Activated CD8-positive, alpha-beta memory T cell treated with anti-CD3 and anti-CD28 coated beads for 1 hour (primary cell): ENCODE results near the gene PLVAP.
A peak's percentile ranks its signal among the peaks of the same experiment; 100 is the strongest.

Experiments
- DNase-seq, 2 donors: peaks; one replicate each; pipeline ENCODE4 v3.0.0-alpha.2; 2020; ENCODE audit warnings: low read depth in 1 of 2; ENCODE audit errors: extremely low read depth in 1 of 2

The PLVAP gene, protein sequence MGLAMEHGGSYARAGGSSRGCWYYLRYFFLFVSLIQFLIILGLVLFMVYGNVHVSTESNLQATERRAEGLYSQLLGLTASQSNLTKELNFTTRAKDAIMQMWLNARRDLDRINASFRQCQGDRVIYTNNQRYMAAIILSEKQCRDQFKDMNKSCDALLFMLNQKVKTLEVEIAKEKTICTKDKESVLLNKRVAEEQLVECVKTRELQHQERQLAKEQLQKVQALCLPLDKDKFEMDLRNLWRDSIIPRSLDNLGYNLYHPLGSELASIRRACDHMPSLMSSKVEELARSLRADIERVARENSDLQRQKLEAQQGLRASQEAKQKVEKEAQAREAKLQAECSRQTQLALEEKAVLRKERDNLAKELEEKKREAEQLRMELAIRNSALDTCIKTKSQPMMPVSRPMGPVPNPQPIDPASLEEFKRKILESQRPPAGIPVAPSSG

DNA sequence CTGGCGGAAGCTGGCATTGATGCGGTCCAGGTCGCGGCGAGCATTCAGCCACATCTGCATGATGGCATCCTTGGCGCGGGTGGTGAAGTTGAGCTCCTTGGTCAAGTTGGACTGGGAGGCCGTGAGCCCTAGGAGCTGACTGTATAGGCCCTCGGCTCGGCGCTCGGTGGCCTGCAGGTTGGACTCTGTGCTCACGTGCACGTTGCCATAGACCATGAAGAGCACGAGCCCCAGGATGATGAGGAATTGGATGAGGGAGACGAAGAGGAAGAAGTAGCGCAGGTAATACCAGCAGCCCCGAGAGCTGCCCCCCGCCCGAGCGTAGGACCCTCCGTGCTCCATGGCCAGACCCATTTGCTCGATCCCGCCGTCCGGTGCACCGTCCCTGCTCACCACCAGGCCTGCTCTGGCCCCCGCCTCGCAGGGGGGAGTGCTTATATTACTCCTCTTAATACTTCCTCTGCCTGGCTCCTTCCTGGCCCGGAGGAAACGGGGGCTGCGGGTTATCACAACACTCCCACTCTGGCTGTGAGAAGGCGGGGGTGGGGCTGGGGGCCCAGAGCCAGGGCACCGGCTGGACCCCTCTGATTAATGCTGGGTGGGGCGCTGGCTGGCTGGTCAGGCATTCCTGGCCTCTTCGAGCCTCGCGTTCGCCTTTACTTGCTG lies at the start of gene PLVAP:
Gene PLVAP (minus strand): TSS at position 408 of the 666 bp plus-strand sequence. CDS start 54 bp downstream, at position 354.
- no peak for DNase-seq

DNA sequence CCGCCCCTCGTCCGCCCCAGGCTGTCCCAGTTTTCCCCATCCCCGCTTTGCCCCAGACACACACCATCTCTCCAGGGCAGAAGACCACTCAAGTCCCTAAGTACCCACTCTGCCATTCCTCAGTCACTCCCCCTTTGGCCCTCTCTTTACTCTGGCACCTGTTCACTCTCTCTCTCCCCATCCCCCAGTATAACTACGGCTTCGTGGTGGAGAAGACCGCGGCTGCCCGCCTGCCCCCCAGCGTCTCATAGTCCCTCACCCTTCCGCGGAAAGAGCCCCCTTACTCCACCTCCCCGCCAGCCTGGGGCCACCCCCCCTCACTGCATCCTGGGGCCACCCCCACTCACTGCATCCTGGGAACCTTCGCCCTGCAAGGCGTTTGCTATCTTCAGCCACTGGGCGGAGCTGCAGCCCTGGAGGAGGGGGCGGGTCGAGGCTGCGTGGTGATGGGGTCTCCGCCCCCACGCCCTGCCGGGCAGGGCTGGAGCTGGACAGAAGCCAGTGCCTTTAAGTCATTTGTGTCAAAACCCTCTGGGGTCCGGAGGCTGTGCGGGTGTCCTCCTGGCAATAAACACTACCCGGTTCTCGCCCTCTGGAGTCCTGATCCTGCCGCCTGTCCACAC lies 47.7 kb upstream of the PLVAP start:
- DNase-seq: no peak

DNA sequence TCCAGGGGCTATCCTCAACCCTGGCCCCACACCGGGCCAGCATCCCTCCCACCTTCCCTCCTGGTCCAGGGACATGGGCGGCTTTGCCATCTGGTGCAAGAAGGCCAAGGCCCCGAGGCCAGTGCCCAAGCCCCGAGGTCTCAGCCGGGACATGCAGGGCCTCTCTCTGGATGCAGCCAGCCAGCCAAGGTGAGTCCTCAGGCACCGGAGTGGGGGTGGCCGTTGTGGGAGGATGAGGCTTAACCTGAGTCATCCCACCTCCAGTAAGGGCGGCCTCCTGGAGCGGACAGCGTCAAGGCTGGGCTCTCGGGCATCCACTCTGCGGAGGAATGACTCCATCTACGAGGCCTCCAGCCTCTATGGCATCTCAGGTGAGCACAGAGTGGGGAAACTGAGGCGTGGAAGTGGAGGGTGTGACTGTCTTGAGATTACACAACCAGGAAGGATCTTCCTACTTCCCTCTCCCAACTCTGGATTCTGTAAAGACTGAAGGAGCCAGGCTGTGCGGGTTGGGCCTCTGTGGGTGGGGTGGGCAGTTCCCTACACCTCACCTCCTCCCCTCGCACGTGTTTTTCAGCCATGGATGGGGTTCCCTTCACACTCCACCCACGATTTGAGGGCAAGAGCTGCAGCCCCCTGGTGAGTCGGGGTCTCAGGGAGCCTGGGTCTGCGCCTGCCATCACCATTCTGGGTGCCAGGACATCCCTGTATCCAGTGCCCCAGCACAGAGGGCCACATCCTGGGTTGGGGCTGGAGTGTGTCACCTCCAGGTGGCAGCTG lies 46.5 kb upstream of the PLVAP start:
- DNase-seq: no peak

DNA sequence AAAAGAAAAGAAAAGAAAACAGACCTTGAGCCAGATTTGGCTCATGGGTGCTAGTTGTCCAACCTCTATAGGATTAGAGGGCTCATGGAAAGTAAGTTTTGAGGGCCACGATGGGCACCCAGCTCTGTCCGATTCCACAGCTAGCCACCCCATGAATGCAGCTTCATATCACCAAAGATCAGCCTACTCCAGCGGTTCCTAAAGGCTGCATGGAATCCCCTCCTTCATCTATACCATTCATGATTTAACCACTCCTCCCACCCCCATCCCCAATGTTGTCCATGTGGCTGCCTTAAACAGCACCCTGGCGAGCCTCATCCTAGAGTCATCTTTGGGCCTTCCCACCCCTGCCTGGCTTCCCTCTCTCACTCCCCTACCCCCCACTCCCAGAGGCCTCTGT lies 44.8 kb upstream of the PLVAP start:
- DNase-seq: no peak

DNA sequence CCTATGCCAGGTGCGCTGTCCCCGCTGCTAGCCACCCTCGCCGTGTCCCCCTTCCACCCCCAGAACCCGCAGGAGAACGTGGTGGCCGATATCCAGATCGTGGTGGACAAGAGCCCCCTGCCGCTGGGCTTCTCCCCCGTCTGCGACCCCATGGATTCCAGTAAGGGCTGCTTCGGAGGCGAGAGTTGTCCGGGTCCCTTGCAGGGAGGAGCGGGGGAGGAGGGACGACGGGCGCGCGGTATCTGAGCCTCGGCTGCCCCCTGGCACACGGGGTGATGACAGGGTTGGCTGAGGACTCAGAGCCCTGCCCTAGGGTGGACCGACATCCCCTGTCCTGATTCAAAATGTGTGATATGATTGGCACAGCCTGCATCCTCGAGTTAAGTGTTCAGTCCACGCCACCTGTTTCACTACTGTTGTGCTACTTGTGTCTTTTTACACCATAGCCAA lies 43.4 kb upstream of the PLVAP start:
- DNase-seq: no peak

DNA sequence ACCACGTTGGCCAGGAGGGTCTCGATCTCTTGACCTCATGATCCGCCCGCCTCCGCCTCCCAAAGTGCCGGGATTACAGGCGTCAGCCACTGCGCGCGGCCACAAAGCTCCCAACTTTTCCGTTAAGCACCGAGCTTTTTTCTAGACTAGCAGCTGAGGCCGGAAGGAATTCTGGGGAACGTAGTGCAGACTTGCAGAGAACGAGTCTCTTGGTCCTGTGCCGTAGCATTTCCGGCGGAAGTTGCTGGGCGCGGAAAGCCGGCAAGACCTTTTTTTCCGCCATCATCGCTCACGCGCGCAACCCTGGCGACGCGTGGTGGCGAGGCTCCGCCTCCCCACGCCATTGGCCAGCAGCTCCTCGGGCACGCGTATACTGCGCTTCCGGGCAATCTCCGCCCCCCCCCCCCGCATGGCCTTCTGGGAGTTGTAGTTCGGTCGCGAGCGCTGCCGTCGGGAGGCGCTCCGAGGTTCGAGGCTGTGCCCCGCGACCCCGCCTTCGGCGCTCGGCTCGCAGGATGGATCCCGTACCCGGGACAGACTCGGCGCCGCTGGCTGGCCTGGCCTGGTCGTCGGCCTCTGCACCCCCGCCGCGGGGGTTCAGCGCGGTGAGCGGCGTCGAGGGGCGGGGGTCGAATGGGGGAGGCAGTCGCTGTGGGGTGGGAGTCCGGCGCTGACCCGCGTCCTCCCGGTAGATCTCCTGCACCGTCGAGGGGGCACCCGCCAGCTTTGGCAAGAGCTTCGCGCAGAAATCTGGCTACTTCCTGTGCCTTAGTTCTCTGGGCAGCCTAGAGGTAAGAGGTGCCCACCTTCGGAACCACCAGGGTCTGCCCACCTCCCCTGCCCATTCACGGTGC lies 42.7 kb upstream of the PLVAP start, which contains the start of gene MVB12A:
Gene MVB12A (plus strand): TSS at position 427 of the 854 bp plus-strand sequence. CDS start 89 bp downstream, at position 516.
- DNase-seq: peak; percentile 86 to 91

DNA sequence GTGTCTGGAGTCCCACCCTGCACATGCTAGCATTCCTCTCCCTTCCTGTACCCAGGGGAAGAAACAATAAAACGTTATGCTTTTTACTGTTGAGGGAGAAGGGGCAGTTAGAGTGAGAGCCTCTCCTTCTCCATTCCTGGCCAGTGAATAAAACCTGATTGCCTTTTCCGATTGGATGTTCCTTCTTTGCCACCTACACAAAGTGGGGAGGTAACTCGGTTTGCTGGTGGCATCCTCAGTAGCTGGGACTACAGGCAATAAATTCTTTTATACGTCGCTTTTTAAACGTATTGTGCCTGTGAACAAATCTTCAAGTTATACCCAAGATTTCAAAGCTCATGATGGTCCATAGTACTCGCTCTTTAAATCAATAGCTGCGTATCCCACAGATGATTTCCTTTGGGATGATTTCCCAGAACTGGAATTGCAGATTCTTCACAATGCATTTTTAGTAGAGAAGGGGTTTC lies 42.0 kb upstream of the PLVAP start:
- no peak for DNase-seq

DNA sequence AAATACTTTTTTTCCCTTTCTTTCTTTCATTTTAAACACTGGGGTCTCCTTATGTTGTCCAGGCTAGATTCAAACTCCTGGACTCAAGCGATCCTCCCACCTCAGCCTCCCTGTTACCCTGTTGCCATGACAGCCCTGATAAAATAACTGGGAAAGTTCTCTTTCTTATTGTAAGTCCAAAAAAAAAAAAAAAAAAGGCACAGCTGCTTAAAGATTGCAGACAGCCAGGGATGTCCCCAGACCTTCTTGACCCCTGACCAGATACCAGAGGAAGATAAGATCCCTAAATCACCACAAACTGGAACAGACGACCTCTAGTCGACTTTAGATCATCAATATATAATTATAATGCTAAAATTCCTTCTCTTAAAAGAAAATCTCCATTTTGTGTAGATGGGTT lies 41.6 kb upstream of the PLVAP start:
- DNase-seq: no peak

DNA sequence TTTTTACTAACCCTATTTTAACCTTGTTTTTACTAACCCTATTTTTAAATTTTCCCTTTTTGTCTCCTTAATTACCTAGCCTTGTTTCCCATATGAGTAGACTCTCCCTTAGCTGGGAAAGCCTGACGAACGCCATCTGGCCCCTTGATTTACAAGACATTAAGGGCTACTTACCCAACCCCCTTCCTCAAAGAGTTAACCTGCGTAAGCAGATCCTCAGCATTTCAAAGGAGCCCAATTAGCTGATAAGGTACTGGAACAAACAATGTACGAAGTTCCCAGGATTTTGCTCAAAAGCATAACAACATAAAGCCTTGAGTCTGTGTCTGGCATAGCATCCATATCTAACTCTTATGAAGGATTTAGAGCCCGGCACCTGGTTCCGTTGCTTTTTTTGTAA lies 38.0 kb upstream of the PLVAP start:
- DNase-seq: no peak

DNA sequence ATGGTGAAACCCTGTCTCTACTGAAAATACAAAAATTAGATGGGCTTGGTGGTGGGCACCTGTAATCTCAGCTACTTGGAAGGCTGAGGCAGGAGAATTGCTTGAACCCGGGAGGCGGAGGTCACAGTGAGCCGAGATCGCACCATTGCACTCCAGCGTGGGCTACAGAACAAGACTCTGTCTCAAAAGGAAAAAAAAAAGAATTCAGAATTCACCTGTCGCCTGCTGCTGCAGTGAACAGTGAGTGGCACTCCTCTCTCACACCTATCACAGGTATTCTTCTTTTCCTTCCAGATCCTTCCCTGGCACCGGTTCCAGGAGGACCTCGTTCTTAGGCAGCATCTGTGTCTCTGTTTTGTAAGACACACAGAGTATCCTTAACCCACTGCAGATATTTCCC lies 37.0 kb upstream of the PLVAP start:
- no peak for DNase-seq

DNA sequence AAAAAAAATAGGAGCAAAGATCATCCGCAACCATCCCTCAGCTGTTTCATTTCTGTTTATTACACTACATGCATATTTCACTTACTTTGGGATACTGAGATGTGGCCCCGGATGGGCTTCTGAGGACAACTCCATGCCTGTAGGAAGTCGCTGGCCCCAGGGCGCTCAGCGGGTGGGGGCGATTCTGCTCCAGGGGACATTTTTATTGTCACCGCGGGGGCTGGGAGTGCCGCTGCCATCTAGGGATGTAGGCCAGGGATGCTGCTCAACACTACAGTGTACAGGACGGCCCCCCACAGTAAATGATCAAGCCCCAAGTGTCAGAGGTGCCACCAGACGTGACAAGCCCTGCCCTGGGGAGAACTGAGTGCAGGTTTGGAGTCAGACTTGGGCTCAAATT lies 34.7 kb upstream of the PLVAP start:
- no peak for DNase-seq

DNA sequence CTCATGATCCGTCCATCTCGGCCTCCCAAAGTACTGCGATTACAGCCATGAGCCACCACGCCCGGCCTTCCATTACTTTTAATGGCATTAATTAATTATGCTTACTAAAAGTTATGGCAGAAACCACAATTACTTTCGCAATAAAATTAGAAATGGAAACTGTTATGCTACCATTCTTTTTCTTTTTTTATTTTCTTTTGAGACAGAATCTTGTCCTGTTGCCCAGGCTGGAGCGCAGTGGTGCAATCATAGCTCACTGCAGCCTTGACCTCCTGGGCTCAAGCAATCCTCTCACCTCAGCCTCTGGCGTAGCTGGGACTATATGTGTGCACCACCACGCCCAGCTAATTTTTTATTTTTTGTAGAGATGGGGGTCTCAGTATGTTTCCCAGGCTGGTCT lies 32.8 kb upstream of the PLVAP start:
- DNase-seq: no peak

DNA sequence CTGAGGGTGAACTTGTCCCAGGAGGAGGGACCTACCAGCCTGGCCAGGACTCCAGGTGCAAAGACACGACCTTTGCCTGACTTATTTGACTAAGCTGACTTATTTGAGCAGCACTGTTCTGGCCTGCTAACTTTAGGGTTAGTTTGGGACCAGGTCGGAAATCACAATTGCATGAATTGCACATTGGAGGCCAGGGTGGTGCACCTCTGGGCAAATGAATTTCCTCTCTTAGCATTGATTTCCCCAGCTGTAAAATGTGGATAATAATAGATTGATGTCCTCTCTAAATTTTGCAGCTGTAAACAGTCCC lies 29.7 kb upstream of the PLVAP start:
- DNase-seq: no peak

DNA sequence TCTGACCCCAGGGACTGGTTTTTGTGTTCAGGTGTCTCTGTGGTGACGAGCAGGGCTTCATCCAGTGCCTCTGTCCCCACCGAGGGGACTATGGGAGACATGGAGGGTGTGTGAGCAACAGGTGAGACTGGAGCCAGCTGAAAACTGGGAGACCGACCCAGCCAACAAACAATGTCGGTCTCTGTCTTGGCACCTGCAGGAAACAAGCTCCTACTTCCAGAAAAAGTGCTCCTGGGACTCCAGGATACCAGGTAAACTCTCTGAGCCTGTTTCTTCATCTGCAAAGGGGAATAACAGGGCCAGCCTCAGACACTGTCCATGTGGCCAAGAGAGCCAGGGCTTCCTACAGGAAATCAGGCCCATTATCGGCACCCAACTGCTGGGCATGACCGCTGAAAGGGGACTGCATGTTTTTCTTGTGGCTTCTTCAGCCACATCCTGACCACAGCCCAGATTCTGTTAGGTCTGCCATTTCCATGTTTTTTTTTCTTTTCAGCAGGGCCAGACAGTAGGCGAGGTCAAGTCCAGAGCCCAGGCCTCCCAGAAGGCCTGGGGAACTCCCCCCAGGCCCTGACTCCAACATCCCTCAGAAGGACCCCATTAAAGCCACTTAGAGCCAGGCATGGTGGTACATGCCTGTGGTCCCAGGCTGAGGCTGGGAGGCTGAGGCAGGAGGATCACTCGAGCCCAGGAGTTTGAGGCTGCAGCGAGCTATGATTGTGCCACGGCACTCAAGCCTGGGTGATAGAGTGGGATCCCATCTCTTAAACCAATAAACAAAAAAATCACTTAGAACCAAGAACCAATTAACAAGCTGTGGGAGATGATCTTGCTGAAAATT lies 29.1 kb upstream of the PLVAP start:
- DNase-seq: no peak

DNA sequence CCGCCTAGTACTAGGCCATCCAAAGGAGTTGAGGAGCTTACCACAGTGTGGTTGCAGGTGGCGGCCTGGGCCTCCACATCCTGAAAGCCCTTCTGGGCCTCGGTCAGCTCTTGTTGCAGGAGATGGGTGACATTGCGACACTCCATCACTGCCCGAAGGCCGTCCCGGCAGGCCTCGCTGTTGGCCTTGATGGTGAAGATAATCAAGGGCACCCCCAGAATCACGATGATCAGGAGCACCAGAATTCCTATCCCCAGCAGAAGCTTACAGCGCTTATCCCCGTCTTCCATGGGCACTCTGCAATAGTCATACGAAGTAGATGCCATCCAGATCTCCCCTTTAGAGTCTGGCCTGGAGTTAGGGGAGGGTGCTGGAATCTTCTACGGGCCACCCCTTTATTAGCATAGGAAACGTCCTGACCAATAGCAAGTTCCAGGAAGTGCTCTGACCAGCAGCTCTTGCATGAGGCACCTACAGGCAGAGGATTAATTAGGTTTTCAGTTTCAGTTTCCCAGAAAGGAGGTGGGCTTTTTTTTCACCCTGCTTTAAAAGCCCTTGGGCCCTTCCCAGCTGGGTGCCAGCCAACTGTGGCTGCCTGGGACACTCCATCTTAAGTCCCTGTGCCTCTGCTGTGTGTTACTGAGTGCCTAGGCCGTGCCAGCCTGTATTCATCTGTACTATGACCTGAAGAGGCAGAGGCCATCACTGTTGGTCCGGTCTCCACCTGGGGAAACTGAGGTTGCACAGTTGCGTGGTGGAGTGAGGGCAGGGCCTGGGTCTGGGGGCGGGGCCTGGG lies 28.3 kb upstream of the PLVAP start, which contains the start of gene BST2:
Gene BST2 (minus strand): TSS at position 381 of the 796 bp plus-strand sequence. CDS start 55 bp downstream, at position 326.
- DNase-seq: peak in 1 of 2 donors; percentile 25

DNA sequence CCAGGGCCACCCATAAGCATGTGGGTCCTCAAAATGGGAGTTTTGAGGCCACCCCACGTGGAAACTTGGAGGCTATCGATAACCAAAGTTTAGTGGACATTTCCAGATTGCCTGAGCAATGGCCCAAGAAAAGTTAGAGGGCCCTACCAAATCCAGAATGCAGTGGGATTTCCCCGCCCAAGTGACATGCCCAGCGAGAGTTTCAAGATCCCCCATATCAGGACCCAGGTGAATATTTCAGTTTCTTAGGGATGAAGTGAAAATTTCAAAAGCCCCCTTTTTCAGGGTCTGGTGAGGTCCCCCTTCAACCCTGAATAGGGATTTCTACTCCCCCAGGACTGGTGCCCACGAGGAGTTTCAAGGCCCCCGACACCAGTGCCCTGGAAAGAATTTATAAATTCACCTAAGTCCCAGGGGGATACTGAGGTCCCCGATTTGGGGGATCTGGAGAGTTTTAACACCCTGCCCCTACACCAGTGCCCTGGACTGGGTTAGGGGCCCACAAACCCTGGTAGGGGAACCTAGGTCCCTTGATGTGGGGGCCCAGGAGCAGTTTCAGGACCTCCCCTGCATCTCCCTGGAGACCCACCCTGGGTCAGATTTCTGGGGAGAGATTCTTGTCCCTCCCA lies 27.6 kb upstream of the PLVAP start:
- no peak for DNase-seq

DNA sequence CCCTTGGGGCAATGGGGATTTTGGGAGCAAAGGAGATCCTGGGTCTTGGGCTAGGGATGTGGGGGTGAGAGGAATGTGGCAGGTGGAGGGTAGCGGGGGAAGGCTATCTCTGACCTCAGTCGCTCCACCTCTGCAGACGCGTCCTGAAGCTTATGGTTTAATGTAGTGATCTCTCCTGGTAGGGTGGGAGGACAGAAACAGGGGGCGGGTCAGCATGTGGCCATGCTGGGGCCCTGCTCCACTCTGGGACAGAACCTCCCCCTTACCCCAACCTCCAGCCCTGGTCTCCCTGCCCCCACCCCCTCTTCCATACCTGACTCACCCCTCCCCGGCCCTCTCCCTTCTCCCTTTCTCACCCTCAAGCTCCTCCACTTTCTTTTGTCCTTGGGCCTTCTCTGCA lies 26.9 kb upstream of the PLVAP start:
- DNase-seq: no peak
